Measurements from ENCODE around the gene WDR31.
"Not testable (repeated sequence)": the region's sequence is repeated elsewhere in the genome, so short reads cannot be mapped to it uniquely, and the experiment has no call there.

Gene WDR31

GRCh38 chr9:113340011-113340699, at the start of gene WDR31:
Gene WDR31, minus strand, starts transcription at chr9:113340275. Its CDS starts 8,253 bp downstream, at chr9:113332022.
- peak; percentile 59 for DNase-seq (ENCODE audit: low read depth)

- DNase-seq (ENCODE audit: low read depth) = no peak
Observed at GRCh38 chr9:113389451-113389850, 49.4 kb upstream of the WDR31 start.

- DNase-seq (ENCODE audit: low read depth) = no peak
Observed at GRCh38 chr9:113388833-113389232, 48.8 kb upstream of the WDR31 start.

GRCh38 chr9:113387560-113388230, 47.6 kb upstream of the WDR31 start:
- no peak for DNase-seq (ENCODE audit: low read depth)

- DNase-seq (ENCODE audit: low read depth) = no peak
Observed at GRCh38 chr9:113386571-113387393, 46.7 kb upstream of the WDR31 start.

- DNase-seq (ENCODE audit: low read depth) = no peak
Observed at GRCh38 chr9:113381909-113382411, 41.9 kb upstream of the WDR31 start.

- not testable (repeated sequence) for DNase-seq (ENCODE audit: low read depth)
Observed at GRCh38 chr9:113381441-113381840, 41.4 kb upstream of the WDR31 start.

- no peak for DNase-seq (ENCODE audit: low read depth)
Observed at GRCh38 chr9:113380869-113381378, 40.8 kb upstream of the WDR31 start.

- not testable (repeated sequence) for DNase-seq (ENCODE audit: low read depth)
Observed at GRCh38 chr9:113379829-113380210, 39.7 kb upstream of the WDR31 start.

- not testable (repeated sequence) for DNase-seq (ENCODE audit: low read depth)
Observed at GRCh38 chr9:113379094-113379828, 39.2 kb upstream of the WDR31 start.

- DNase-seq (ENCODE audit: low read depth) = peak; percentile 53
Observed at GRCh38 chr9:113376634-113377567, 36.8 kb upstream of the WDR31 start, which contains the start of gene HDHD3. Gene HDHD3, minus strand, starts transcription at chr9:113376986. Its CDS starts 2,632 bp downstream, at chr9:113374354.

GRCh38 chr9:113375057-113376023, 35.3 kb upstream of the WDR31 start:
- DNase-seq (ENCODE audit: low read depth) = no peak

GRCh38 chr9:113373676-113374392, 33.8 kb upstream of the WDR31 start:
- no peak for DNase-seq (ENCODE audit: low read depth)

GRCh38 chr9:113373256-113373655, 33.2 kb upstream of the WDR31 start:
- DNase-seq (ENCODE audit: low read depth) = no peak

GRCh38 chr9:113372059-113372458, 32.0 kb upstream of the WDR31 start:
- no peak for DNase-seq (ENCODE audit: low read depth)

- DNase-seq (ENCODE audit: low read depth) = no peak
Observed at GRCh38 chr9:113370806-113371325, 30.8 kb upstream of the WDR31 start.

GRCh38 chr9:113369855-113370140, 29.7 kb upstream of the WDR31 start:
- DNase-seq (ENCODE audit: low read depth) = no peak

All from stimulated activated CD8-positive, alpha-beta memory T cell treated with anti-CD3 and anti-CD28 coated beads, Interleukin-15, amount 100 ng/mL, for 1 hour (primary cell).